Activated CD8-positive, alpha-beta memory T cell treated with anti-CD3 and anti-CD28 coated beads for 4 hours (primary cell): ENCODE measurements around the gene DNER.
"Not testable (repeated sequence)": the region's sequence is repeated elsewhere in the genome, so short reads cannot be mapped to it uniquely, and the experiment has no call there.

ENCODE experiments used
- DNase-seq, 2 donors: peaks; one replicate each; pipeline ENCODE4 v3.0.0-alpha.2; 2020; ENCODE audit warnings: low read depth in 2 of 2

Gene DNER

DNA sequence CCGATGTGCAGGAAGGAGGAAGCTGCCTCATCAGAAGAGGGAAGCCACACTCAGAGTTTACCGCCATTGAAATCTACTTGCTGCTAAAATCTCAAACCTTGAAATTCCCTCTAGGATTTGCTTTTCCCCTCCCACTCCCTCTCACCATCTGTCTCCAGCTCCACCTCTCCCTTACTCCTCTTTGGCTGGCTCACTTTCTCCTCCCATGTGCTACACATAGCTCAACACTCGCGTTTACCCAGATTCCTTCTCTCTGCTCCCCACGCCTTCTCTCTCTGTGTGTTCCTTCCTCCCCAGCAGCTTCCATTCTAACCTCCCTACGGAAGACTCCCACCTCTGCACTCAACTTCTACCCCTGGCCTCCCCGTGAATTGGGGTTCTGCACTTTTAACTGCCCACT is 143.1 kb downstream of the DNER start:
- DNase-seq, result no peak

DNA sequence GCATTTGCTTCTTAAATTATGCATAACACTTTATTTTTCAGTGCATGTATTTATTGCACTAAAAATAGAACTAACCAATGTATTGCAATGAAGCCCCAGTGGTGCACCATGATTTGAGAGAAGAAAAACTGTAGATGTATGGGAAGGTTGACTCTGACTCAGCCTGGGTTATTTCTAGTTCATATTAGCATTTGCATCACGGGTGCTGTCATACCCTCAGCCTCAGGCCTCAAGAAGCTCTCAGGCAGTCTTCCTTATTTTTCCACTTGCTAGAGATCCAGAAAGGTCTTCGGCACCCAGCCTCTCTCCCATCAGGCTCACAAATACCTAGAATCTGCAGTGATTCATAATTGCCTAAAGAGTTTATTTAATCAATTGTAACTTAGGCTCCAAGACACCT is 148.0 kb downstream of the DNER start:
- DNase-seq, result no peak

DNA sequence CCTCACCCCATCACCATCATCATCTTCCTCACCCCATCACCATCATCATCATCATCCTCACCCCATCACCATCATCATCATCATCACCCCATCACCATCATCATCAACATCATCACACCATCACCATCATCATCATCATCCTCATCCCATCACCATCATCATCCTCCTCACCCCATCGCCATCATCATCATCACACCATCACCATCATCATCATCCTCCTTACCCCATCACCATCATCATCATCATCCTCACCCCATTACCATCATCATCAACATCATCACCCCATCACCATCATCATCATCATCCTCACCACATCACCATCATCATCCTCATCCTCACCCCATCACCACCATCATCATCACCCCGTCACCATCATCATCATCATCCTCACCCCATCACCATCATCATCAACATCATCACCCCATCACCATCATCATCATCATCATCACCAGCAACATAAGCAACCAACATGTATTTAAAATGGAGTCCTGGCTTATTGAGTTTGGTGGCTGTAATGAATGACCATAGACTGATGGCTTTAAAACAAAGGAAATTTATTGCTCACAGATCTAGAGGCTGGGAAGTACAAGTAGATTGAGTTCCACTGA is 150.0 kb downstream of the DNER start:
- no peak for DNase-seq

DNA sequence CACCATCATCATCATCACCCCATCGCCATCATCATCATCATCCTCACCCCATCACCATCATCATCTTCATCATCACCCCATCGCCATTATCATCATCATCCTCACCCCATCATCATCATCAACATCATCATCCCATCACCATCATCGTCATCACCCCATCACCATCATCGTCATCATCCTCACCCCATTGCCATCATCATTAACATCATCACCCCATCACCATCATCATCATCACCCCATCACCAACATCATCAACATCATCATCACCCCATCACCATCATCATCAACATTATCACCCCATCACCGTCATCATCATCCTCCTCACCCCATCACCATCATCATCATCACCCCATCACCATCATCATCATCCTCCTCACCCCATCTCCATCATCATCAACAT is 151.0 kb downstream of the DNER start:
- no peak for DNase-seq

DNA sequence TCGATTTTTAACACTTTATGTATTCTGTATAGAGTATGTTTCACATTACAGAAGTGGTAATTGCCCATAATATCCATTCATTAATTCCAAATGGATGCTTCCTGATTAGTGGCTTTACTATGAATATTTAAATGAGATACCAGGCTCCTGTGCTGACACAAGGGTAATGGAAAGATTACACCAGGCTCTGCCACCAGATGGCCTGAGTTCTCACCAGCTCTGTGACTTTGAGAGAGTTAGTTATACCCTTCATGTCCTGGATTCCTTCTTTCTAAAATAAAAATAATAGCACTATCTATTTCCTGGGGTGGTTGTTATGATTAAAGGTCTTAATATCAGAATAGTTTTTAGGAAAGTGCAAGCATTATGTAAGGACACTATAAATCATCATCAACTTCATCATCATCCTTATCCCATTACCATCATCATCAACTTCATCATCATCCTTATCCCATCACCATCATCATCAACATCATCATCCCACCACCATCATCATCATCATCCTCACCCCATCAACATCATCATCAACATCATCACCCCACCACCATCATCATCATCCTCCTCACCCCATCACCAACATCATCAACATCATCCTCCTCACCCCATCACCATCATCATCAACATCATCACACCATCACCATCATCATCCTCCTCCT is 151.8 kb downstream of the DNER start:
- no peak for DNase-seq

DNA sequence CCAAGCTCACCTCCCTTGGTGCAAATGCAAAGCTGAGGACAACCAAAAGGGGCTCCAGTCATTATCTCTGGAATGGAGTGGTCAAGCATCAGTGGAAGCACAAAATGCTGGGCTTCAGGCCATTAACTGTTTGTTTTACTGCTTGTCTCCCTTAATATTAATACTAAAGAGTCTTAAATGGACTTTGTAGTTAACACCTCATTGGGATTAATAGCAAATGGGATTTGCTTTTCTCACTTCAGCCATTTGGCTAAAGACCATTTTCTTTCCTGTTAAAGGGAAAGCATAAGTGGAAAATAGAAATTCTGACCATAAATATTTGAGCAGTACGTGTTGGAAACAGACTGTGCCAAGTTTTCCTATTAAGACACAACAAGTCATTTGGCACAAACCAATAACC is 154.4 kb downstream of the DNER start:
- DNase-seq, result no peak

DNA sequence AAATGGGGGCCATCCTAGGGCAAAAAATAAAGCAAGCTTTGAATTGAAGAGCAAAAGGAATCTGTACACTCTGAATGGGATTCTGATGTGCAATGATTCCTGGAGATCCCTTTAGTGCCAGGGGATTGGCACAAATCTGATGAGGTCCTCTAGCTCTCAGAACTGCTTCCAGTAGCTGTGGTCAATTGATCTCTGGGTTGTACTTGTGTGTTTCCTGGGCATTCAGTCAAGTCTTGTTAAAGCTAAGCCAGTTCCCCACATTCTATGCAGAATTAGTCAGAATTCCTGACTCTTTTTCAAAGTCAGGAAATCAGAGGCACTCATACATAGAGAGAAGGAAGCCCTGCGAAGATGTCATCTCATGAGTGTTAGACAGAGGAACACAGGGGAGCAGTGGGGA is 161.3 kb downstream of the DNER start:
- DNase-seq, result no peak

DNA sequence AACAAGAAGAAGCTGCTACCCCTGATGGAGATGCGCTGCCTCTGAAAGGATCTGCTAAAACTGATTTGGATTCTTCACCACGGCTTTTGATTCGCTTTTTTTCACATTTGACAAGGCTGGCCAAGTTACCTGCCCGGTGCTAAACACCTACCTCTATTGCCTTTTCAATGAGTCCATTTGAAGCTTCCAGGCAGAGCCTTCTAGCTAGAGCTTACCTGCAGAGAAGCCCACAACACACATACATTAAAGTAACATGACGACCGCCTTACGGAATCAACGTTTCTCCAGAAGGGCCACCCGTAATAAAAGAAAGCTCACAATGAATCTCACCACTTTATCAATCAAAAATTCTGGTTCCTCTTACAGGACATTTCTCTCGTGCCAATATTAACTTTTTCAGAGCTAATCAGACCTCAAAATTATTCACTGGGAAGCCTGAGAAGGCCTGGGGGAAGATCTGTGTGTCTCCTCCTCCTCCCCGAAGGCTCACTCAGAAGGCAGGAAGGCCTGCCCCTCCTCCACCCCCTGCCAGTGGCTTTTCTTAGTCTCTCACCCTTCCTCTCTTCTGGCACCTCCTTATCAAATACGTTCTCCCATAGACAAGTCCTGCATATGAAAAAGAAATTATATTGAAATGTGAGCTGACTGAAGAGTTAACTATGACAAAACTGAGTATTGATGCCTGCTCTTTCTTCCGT is 171.0 kb downstream of the DNER start:
- no peak for DNase-seq

DNA sequence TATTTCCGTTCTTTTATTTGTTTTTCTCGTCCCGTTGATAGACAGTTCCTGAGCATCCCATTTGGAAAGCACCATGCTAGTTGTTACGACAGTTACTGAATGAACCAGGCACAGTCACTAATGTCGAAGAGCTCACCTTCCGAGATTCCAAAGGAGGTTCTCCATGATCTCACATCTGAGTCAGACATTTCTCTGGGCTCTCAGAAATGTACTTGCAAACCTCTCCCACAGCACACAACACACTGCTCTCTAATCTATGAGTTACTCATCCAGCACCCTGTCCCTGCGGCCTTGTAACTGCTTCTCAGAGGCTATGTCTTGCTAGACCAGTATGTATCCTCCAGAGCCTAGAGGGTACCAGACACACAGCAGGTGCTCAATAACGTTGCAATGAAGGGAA is 174.7 kb downstream of the DNER start:
- DNase-seq, result no peak

DNA sequence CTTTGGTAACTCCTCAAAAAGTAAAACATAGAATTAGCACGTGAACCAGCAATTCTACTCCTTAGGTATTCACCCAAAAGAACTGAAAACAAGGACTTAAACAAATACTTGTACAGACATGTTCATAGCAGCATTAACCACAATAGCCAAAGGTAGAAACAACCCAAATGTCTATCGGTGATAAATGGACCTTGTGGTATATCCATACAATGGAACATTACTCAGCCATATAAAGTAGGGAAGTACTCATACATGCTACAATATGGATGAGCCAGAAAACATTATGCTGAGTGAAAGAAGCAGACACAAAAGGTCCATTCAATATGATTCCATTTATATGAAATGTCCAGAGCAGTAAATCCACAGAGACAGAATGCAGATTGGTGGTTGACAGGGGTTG is 182.8 kb downstream of the DNER start:
- no peak for DNase-seq

DNA sequence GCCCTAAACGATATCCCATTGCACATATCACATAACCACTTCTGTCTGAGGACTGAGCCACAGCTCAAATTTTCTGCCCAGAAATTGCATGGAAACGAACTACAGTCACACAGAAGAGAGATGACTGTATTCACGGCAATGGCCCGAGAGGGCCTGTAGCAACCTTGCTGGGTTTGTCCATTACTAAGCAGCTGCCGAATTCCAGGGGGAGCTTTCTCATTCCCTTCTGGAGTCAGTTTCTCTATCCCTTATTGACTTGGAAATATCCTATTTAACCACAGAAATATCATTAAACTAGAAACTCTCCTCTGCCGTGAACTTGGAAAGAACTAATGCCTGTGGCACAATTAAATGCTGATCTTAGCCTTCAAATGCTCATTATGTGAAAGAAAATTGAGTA is 183.9 kb downstream of the DNER start:
- DNase-seq, result no peak

DNA sequence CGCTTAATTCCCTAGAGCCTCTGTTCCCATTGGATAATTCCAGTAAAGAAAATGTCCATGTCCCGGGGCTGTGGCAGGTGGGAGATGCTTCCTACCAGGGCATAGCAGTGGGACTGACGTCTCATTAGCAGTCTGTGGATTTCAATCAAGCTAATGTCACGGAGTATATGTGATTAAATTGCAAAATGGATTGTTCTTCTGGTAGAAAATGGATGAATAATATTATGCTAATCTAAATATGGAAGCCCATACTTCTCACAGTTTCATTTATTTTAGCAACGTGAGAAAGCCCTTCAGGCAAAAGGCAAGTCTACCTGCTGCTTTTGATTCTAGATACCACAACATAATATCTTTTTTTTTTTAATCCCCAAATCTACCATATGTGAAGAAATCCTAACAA is 185.5 kb downstream of the DNER start:
- no peak for DNase-seq

DNA sequence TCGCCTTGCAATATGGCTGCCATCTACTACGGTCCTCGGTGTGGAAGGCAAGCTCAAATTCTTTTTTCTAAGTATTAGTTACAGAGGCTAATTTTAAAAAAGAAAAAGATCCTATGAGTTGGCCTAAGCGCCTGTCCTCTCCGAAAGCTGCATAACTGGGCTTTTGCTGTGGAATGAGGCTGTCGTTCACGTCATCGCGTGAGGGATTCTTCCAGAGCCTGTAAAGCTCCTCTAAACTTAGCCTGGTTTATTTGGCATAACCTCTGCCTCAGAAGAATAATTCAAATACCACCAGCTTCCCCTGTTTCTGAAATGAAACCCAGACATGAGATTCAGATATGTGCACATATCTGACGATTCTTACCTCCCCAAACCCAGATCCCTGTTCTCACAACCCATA is 187.4 kb downstream of the DNER start:
- DNase-seq, result no peak

DNA sequence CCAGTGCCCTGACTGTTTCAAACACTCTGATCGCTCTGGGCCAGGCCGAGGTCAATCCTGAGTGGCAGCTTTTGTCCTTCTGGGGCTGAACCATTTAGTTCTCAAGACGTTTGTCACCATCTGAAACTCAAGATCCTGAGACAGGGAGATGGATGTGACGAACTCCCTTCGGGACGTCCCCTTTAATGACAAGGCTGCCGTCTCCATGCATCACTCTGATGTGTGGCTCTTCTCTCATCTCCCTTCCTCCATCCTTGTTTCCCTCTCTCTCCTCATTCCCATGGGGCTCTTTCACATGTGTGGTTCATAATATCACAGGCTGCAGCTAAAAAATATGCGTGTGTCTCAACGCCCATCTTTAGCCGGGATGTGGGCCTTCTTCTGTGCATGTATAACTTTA is 189.6 kb downstream of the DNER start:
- no peak for DNase-seq

DNA sequence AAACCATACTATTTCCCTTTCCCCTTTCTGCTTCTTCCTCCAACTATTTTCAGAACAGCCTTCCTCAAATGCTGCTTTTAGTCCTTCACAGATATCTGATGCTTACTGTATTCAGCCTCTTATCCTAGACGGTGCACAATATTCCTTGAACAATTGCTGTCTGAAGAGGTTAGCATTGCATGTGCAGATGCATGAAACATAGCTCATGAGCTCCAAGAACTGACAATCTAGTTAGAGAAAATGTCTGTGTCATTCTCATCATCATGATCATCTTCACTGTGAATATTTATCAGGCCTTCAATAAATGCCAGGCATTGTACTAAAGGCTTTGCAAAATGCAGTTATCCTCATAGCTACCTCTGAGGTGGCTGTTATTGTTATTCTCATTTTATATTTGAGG is 190.7 kb downstream of the DNER start:
- no peak for DNase-seq

DNA sequence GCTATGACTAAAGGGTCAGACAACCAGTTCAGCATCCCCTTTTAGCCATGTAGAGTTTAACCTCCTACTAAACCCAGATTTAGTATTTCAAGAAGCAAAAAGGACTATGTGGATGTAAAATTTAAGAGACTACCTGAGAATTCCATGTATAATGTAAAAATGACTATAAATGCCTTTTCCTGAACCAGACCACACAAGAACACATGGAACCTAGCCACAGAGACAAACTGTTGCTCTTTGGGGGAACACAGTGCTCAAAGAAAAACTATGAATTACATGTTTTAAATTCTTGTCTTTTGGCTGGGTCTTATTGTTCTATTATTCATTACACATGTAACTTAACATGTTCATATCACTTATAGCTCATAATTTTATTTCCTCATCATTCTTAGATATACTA is 192.8 kb downstream of the DNER start:
- no peak for DNase-seq

DNA sequence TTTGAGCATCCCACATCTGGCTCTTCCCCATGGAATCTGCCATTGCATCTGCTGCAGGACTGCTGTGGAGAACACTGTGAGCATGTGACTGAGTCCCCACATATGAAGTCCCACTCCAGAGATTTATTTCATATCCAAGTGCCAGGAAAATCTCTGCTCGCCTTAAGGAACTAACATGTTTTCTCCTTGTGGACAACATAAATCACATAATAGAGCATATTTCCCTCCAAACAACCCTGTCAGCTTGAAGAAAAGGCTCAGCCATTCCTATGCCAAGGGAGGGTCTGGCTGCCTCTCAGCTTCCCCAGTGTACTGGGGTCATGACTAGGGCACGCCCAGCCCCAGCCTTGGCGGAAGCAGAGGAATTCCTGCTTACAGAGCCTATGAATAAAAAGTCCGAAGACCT is 193.7 kb downstream of the DNER start:
- DNase-seq, result no peak

DNA sequence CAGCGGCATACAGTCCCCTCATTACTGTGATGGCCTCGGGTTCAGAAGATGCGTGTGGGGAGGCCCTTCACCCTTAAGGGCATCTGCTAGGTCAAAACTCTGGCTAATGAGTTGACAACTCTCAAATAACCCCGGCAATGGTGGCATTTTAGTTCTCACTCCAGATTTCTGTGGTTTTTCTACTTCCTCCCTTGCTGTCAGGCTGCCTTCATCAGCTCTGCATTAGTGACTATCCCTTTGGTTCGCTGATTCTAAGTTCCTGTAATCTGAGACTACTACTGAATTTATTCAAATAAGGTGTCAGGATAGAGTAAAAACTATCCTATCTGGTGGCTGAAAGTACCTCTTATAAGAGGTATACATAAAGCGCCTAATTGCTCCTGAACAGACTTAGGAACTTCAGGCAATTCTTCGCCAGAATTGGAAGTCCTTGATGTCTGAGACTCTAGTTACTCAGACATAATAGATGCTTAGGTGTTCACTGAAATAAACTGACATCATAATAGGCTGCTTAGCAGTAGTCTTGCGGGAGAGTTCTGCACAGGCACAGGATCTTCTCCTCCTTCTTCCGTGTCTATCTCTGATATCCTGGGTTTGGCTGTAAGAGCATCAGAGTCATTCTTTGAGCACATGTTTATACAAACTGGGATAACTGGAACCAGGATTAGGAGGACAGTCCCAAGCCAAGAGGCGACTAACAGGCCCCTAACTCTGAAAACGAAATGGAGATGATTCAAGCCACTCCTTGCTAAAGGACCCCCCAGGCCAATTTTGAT is 194.5 kb downstream of the DNER start:
- no peak for DNase-seq

DNA sequence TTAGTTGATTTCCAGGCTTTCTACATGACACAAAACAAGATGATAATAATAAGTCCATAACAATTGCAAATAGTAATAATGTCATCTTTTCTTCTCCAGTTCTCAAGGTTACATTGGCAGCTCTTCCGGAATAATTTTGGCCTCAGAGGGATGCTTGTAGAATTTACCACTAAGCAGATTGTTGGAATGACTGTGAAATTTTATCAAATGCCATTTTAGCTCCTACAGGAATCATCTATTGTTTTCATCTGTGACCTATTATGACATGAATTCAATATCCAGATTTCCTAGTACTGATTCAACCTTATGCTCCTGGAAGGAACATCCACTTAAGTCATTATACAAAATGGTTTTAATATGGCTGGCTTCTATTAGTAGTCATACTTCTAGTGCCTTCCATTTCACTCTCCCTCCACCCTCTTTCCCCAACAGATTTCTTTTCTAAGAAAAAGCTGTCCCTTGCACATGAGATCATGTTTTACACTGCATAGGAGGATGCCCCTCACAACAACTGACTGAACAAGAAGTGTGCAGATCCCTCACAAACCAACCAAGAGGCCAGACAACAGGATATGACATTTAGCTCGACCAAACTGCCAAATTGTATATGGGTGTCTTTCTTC is 200.0 kb downstream of the DNER start:
- DNase-seq, result no peak

DNA sequence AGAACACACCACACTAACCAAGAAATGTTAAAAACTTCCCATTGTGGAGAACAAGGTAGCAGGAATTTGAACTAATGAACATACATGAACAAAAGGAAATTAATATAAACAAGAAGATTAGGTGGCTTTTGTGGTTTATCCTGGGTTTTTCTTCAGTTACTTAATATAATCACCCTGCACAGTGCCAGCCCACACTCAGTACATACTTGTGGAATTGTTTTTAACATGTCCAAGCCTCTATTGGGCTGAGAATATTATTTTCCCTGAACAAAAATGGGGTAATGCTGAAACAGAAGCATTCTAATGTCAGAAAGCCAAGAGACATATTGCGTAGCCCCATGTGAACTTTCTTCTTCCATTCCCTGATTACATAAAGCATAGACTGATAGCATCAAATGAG is 202.8 kb downstream of the DNER start:
- DNase-seq, result no peak

DNA sequence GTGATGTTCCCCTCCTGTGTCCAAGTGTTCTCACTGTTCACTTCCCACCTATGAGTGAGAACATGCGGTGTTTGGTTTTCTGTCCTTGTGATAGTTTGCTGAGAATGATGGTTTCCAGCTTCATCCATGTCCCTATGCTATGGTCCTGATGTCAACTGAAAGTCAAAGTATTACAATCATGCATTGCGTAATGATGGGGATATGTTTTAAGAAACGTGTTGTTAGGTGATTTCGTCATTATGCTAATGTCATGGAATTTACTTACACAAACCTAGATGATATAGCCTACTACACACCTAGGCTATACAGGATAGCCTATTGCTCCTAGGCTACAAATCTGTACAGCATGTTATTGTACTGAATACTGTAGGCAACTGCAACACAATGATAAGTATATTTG is 207.7 kb downstream of the DNER start:
- DNase-seq, result not testable (repeated sequence)

DNA sequence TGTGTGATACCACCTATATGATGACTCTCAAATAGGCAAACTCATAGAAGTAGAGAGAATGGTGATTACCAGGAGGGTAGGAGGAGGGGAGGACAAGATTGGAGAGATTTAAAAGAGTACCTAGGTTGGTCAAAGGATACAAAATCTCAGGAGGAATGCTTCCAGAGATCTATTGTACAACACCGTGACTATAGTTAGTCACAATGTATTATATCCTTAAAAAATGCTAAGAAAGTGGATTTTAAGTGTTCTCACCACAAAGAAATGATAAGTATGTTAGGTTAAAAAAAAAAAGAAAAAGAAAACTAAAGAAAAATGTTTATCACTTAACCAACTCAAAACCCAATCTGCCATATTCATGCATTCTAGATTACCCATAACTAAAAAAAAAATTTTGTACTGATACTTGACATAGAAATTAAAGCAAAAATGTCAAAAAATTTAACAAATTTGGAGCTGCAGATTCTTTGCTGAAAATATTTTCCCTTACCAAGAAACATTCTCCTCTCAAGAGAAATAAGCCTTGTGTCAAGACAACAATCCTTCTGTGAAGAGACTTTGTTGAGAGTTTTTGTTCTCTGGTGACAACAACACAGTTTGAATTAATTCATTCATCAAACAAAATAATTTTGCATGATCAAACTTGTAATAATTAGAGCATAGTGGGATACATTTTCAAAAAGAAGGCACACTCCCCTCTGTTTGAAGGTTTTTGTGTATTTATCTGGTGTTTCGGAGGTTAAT is 213.1 kb downstream of the DNER start:
- DNase-seq, result no peak
